ENCODE data around the gene GPR107.
"Not testable (repeated sequence)": the region's sequence is repeated elsewhere in the genome, so short reads cannot be mapped to it uniquely, and the experiment has no call there.

The GPR107 gene

GRCh38 chr9:130053504-130054324 lies at the start of gene GPR107:
GPR107 (plus strand) TSS chr9:130053906; CDS start chr9:130053933, 27 bp downstream.
- peak; percentile 71 for DNase-seq (ENCODE audit: low read depth)

GRCh38 chr9:130003943-130004552 lies 49.7 kb upstream of the GPR107 start:
- DNase-seq (ENCODE audit: low read depth): no peak

GRCh38 chr9:130006952-130007351 lies 46.8 kb upstream of the GPR107 start:
- DNase-seq (ENCODE audit: low read depth): not testable (repeated sequence)

- no peak for DNase-seq (ENCODE audit: low read depth)
Measured at GRCh38 chr9:130008538-130008937, 45.2 kb upstream of the GPR107 start.

GRCh38 chr9:130009546-130009945 lies 44.2 kb upstream of the GPR107 start:
- not testable (repeated sequence) for DNase-seq (ENCODE audit: low read depth)

- DNase-seq (ENCODE audit: low read depth): peak; percentile 41
Measured at GRCh38 chr9:130010151-130010988, 43.3 kb upstream of the GPR107 start.

- no peak for DNase-seq (ENCODE audit: low read depth)
Measured at GRCh38 chr9:130013326-130013725, 40.4 kb upstream of the GPR107 start.

GRCh38 chr9:130015353-130016019 lies 38.2 kb upstream of the GPR107 start:
- no peak for DNase-seq (ENCODE audit: low read depth)

GRCh38 chr9:130017076-130017475 lies 36.6 kb upstream of the GPR107 start:
- no peak for DNase-seq (ENCODE audit: low read depth)

- DNase-seq (ENCODE audit: low read depth): not testable (repeated sequence)
Measured at GRCh38 chr9:130017510-130017909, 36.2 kb upstream of the GPR107 start.

- DNase-seq (ENCODE audit: low read depth): no peak
Measured at GRCh38 chr9:130018265-130018664, 35.4 kb upstream of the GPR107 start.

GRCh38 chr9:130020618-130021017 lies 33.1 kb upstream of the GPR107 start:
- no peak for DNase-seq (ENCODE audit: low read depth)

GRCh38 chr9:130021123-130021522 lies 32.6 kb upstream of the GPR107 start:
- DNase-seq (ENCODE audit: low read depth): no peak

- not testable (repeated sequence) for DNase-seq (ENCODE audit: low read depth)
Measured at GRCh38 chr9:130021842-130022241, 31.9 kb upstream of the GPR107 start.

- no peak for DNase-seq (ENCODE audit: low read depth)
Measured at GRCh38 chr9:130022566-130023143, 31.1 kb upstream of the GPR107 start.

GRCh38 chr9:130023144-130023787 lies 30.4 kb upstream of the GPR107 start:
- DNase-seq (ENCODE audit: low read depth): no peak

GRCh38 chr9:130023994-130024596 lies 29.6 kb upstream of the GPR107 start:
- DNase-seq (ENCODE audit: low read depth): no peak

GRCh38 chr9:130024597-130024994 lies 29.1 kb upstream of the GPR107 start:
- DNase-seq (ENCODE audit: low read depth): no peak

GRCh38 chr9:130026583-130027340 lies 26.9 kb upstream of the GPR107 start:
- no peak for DNase-seq (ENCODE audit: low read depth)
